Upper lobe of left lung (tissue), 4 donors: ENCODE data around the gene PIP4K2C.

Source experiments
- CTCF ChIP-seq, 6 experiments: fragments of 450-650 bp in 4 of 6; fragments of 200-600 bp in 2 of 6; sonication (generic) in 2 of 6; IDR thresholded peaks; one replicate each; pipeline ENCODE4 v1.5.1; 2016 to 2019; ENCODE audit warnings: antibody characterized with exemption in 6 of 6
- POLR2A ChIP-seq, 4 donors: fragments of 450-650 bp; IDR thresholded peaks; one replicate each; pipeline ENCODE4 v1.5.1; 2016 to 2017; ENCODE audit warnings: antibody characterized with exemption in 4 of 4, mild to moderate bottlenecking in 2 of 4

GRCh38 chr12:57620936-57621496, 30.0 kb downstream of the PIP4K2C start:
- TF ChIP-seq POLR2A (IDR thresholded peaks at IDR 0.05) (no peak), CTCF (IDR thresholded peaks at IDR 0.05) (no peak)
